ENCODE data around the gene SUSD1. TPM values are rescaled to one million over a fixed set of nuclear protein-coding genes. Genes with fewer than 3 reads are reported as not detected.

The SUSD1 gene
- polyA plus RNA-seq, 1 experiment: 24.2 TPM

- DNase-seq (ENCODE audit: low read depth, low spot score): peak; percentile 57
- ChIA-PET POLR2A (interaction anchor here (0.7 to 1.6 kb wide), 3 partner anchors 10 to 45 kb away, joined by 3 to 14 read pairs (median 4); no protein-coding TSS in a partner anchor), CTCF (interaction anchor here (1.1 to 1.2 kb wide), 2 partner anchors 10 to 72 kb away, joined by 4 read pairs; no protein-coding TSS in a partner anchor)
- Histone ChIP-seq H3K27ac (ENCODE audit: low read depth, low read length) (peak overlapping the region; percentile 39), H3K9me3 (ENCODE audit: control insufficient read depth, insufficient read depth, low read length) (no peaks in the 10 kb centered on the region), H3K27me3 (ENCODE audit: control insufficient read depth, insufficient read depth, low read length) (no peaks in the 10 kb centered on the region), H3K4me3 (ENCODE audit: low read depth, low read length) (no peak overlapping the region)
- TF ChIP-seq CTCF (IDR thresholded peaks at IDR 0.05; ENCODE audit: low read depth, low read length): no peak
Measured at GRCh38 chr9:112002847-112003457, 172.1 kb downstream of the SUSD1 start.

- POLR2A ChIA-PET: interaction anchor here (1.5 to 1.6 kb wide), 2 partner anchors 10 to 45 kb away, joined by 4 to 14 read pairs; no protein-coding TSS in a partner anchor
- no peak for TF ChIP-seq CTCF (IDR thresholded peaks at IDR 0.05; ENCODE audit: low read depth, low read length)
- no peaks in the 10 kb centered on the region for H3K9me3 ChIP-seq (ENCODE audit: control insufficient read depth, insufficient read depth, low read length)
Measured at GRCh38 chr9:112002131-112002846, 172.8 kb downstream of the SUSD1 start.

GRCh38 chr9:112000743-112001142 lies 174.4 kb downstream of the SUSD1 start:
- CTCF ChIA-PET: interaction anchor here (1.2 kb wide), 1 partner anchor 34 kb away, joined by 3 read pairs; no protein-coding TSS in a partner anchor
- DNase-seq (ENCODE audit: low read depth, low spot score): no peak

More at GRCh38 chr9:112002131-112002846, 172.8 kb downstream of the SUSD1 start:
- DNase-seq (ENCODE audit: low read depth, low spot score): no peak
- Histone ChIP-seq H3K4me3 (ENCODE audit: low read depth, low read length) (no peak overlapping the region), H3K27ac (ENCODE audit: low read depth, low read length) (peak overlapping the region; percentile 39), H3K27me3 (ENCODE audit: control insufficient read depth, insufficient read depth, low read length) (no peaks in the 10 kb centered on the region)
- CTCF ChIA-PET: interaction anchor here (1.1 to 1.2 kb wide), 2 partner anchors 9 to 72 kb away, joined by 4 read pairs; no protein-coding TSS in a partner anchor

GRCh38 chr9:111999319-111999718 lies 175.8 kb downstream of the SUSD1 start:
- ChIA-PET POLR2A (no interaction called here), CTCF (interaction anchor here (0.6 to 1.1 kb wide), 2 partner anchors 9 to 18 kb away, joined by 3 to 4 read pairs; no protein-coding TSS in a partner anchor)
- Histone ChIP-seq H3K9me3 (ENCODE audit: control insufficient read depth, insufficient read depth, low read length) (no peaks in the 10 kb centered on the region), H3K27ac (ENCODE audit: low read depth, low read length) (no peak overlapping the region), H3K27me3 (ENCODE audit: control insufficient read depth, insufficient read depth, low read length) (no peaks in the 10 kb centered on the region), H3K4me3 (ENCODE audit: low read depth, low read length) (no peak overlapping the region)
- no peak for TF ChIP-seq CTCF (IDR thresholded peaks at IDR 0.05; ENCODE audit: low read depth, low read length)
- DNase-seq (ENCODE audit: low read depth, low spot score): no peak

More at GRCh38 chr9:112000743-112001142, 174.4 kb downstream of the SUSD1 start:
- H3K9me3 ChIP-seq (ENCODE audit: control insufficient read depth, insufficient read depth, low read length): no peaks in the 10 kb centered on the region
- no peak overlapping the region for H3K4me3 ChIP-seq (ENCODE audit: low read depth, low read length)
- POLR2A ChIA-PET: no interaction called here
- H3K27me3 ChIP-seq (ENCODE audit: control insufficient read depth, insufficient read depth, low read length): no peaks in the 10 kb centered on the region
- peak; percentile 24; the same call in 1 of the 2 replicates for TF ChIP-seq CTCF (IDR thresholded peaks at IDR 0.05; ENCODE audit: low read depth, low read length)
- no peak overlapping the region for H3K27ac ChIP-seq (ENCODE audit: low read depth, low read length)

- no peak for DNase-seq (ENCODE audit: low read depth, low spot score)
- no peaks in the 10 kb centered on the region for H3K9me3 ChIP-seq (ENCODE audit: control insufficient read depth, insufficient read depth, low read length)
- ChIA-PET CTCF (no interaction called here), POLR2A (no interaction called here)
- no peaks in the 10 kb centered on the region for H3K27me3 ChIP-seq (ENCODE audit: control insufficient read depth, insufficient read depth, low read length)
- TF ChIP-seq CTCF (IDR thresholded peaks at IDR 0.05; ENCODE audit: low read depth, low read length): no peak
- no peak overlapping the region for H3K4me3 ChIP-seq (ENCODE audit: low read depth, low read length)
- H3K27ac ChIP-seq (ENCODE audit: low read depth, low read length): no peak overlapping the region
Measured at GRCh38 chr9:111997831-111998230, 177.3 kb downstream of the SUSD1 start.
